Muscle layer of colon (tissue), 2 donors: ENCODE measurements around the gene THADA.

Source experiments
- H3K27ac ChIP-seq: one replicate; pipeline ENCODE4 v1.7.0; 2013; ENCODE audit warnings: low read depth, mild to moderate bottlenecking, low read length, moderate library complexity
- H3K27me3 ChIP-seq, 2 donors: one replicate each; pipeline ENCODE4 v1.7.0; 2013; ENCODE audit warnings: low read length in 2 of 2, mild to moderate bottlenecking in 2 of 2; ENCODE audit not compliant: insufficient read depth in 2 of 2, control insufficient read depth in 1 of 2
- H3K36me3 ChIP-seq: one replicate; pipeline ENCODE4 v1.7.0; 2013; ENCODE audit warnings: mild to moderate bottlenecking, low read length; ENCODE audit not compliant: insufficient read depth
- H3K4me1 ChIP-seq: one replicate; pipeline ENCODE4 v1.7.0; 2013; ENCODE audit warnings: mild to moderate bottlenecking, low read length; ENCODE audit not compliant: insufficient read depth
- H3K4me3 ChIP-seq, 2 donors: one replicate each; pipeline ENCODE4 v1.7.0; 2013; ENCODE audit warnings: low read length in 2 of 2, low read depth in 1 of 2, mild to moderate bottlenecking in 1 of 2, moderate library complexity in 1 of 2
- H3K9ac ChIP-seq: one replicate; pipeline ENCODE4 v1.7.0; 2013; ENCODE audit warnings: low read length
- H3K9me3 ChIP-seq: one replicate; pipeline ENCODE4 v1.7.0; 2013; ENCODE audit warnings: mild to moderate bottlenecking, low read length
- donor health status: abdominal sarcoma.
- donor health status: Adenocarcinoma of cecum.

Gene THADA

DNA sequence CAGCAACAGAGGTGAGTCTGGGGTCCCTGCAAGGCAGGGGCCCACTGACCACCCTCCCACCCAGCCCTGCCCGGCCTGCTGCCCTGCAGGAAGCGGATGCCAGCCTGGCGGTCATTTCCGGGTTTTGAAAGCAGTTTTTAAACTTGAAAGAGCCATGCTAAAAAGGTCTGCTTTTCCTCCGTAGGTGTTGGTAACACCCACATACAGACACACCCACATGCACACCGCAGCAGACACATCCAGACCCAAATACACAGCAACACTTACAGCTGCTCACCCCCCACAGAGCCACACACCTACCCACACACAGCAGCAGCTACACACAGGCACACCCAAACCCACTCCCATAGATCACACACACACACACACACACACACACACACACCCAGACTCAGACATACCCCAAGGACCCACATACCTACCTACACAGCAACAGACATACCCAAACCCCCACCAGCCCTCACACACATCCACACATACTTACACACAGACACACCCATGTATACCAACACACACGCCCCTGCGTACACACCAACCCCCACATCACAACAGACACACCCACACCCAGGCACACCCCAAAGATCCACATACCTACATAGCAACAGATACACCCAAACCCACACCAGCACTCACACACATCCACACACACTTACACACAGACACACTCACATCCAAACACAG, 377.0 kb downstream of the THADA start:
- H3K36me3 ChIP-seq, result peaks cover 17% of the 10 kb centered on the region
- no peaks in the 10 kb centered on the region for H3K27me3 ChIP-seq
- peak overlapping the region; percentile 100 for H3K27ac ChIP-seq
- H3K9ac ChIP-seq, result peak overlapping the region; percentile 45
- H3K4me3 ChIP-seq, result peak overlapping the region; percentile 8 to 89
- H3K4me1 ChIP-seq, result peaks cover 55% of the 10 kb centered on the region
- H3K9me3 ChIP-seq, result no peaks in the 10 kb centered on the region

DNA sequence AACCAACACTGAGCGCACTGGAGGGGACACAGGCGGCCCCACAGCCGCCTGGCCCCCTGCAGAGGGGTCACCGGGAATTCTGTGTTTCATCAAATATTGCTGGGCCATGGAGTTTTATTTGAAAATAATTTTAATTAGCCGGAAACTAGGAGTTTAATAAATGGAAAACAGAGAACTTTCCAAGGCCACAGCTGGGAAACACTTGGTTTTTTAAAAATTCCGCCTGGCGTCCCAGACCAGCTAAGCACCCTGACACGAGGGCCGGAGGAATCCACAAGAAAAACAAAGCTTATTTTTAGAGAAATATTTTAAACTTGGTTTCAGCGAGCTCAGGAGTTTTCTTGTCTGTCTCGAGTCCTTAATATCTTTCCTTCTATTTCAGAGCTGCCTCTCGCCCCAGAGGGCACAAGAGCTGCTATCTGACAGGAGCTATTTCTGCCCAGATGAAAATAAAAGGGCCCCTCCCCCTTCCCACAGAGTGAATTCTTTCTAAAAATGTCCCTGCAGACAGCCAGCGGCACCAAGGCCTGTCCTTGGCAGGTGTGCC, 377.6 kb downstream of the THADA start:
- H3K9ac ChIP-seq, result peak overlapping the region; percentile 40
- H3K4me1 ChIP-seq, result peaks cover 55% of the 10 kb centered on the region

DNA sequence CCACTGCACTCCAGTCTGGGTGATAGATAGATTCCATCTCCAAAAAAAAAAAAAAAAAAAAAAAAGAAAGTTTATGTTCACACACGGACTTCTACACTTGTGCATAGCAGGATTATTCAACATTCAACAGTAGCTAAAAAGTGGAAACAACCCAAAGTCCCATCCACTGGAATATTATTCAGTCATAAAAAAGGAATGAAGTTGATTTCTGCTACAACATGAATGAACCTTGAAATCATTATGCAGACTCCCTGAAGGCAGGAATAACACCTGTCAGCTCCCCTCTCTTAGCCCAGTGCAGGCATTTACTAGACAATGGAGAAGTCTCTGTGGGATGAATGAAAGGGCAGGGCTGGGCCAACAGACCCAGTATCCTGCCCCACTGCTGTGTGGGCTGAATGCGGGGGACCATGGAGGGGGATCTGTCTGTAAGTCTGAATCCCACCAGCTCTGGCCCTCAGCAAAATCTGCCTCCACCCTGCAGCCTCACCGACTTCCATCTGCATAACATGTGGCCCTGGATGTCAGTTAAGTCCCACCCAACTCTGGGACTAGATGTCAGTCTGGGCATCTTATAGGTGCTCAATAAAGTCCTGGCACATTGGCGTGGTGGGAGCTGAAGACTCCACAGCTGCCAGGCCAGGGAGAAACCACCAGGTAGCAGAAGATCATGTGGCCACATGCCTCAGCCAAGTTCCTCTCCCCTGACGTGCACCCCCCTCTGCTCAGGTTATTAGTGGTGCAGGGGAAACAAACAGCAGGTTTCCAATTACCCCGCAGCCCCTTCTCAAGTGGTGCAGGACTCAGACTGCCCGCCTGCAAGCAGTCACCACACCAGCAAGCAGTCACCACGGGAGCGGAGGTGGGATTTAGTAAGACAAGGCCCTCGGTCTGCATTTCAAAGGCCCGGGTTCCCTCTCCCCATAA, 378.3 kb downstream of the THADA start:
- Histone ChIP-seq H3K4me3 (no peak overlapping the region), H3K27ac (peak overlapping the region; percentile 100), H3K9ac (peak overlapping the region; percentile 40), H3K9me3 (no peaks in the 10 kb centered on the region), H3K4me1 (peaks cover 49% of the 10 kb centered on the region), H3K36me3 (peaks cover 6% of the 10 kb centered on the region), H3K27me3 (no peaks in the 10 kb centered on the region)

More for the DNA sequence above, 377.6 kb downstream of the THADA start:
- H3K27ac ChIP-seq, result peak overlapping the region; percentile 100
- H3K9me3 ChIP-seq, result no peaks in the 10 kb centered on the region
- no peaks in the 10 kb centered on the region for H3K27me3 ChIP-seq
- peak overlapping the region in 1 of 2 donors; percentile 89 for H3K4me3 ChIP-seq
- peaks cover 11% of the 10 kb centered on the region for H3K36me3 ChIP-seq

- no peaks in the 10 kb centered on the region for H3K27me3 ChIP-seq
- peaks cover 40% of the 10 kb centered on the region for H3K4me1 ChIP-seq
- no peak overlapping the region for H3K27ac ChIP-seq
- H3K9me3 ChIP-seq, result no peaks in the 10 kb centered on the region
- no peak overlapping the region for H3K9ac ChIP-seq
- H3K36me3 ChIP-seq, result no peaks in the 10 kb centered on the region
- H3K4me3 ChIP-seq, result no peak overlapping the region
These were observed 379.2 kb downstream of the THADA start for GRCh38 chr2:43216629-43217028.

DNA sequence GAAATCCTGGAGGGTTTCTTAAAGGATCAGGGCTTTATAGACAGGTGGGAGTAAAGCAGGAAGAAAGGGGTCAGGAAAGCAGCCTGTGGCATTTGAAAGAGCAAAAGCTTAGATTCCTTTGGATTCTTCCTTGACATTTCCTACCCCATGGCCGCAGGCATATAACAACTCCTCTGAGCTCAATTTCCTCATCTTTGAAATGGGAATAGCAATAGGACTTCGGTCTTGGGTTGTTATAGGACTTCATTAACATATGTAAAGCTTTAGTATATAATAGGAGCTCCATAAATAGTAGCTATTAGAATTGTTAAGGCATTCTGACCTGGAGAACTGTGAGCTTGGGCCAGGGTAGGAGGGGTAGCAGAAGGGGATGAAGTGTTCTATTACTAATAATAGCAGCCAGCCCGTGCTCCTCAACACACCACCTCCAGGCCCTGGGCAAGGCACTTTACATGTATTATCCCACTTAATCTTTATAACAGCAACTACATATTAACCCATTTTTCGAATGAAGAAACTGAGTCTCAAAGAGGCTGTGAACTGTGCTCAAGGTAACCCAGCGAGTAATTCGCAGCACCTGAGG, 380.1 kb downstream of the THADA start:
- Histone ChIP-seq H3K27ac (no peak overlapping the region), H3K27me3 (no peaks in the 10 kb centered on the region), H3K36me3 (no peaks in the 10 kb centered on the region), H3K9ac (no peak overlapping the region), H3K9me3 (no peaks in the 10 kb centered on the region), H3K4me3 (no peak overlapping the region), H3K4me1 (peaks cover 34% of the 10 kb centered on the region)

- Histone ChIP-seq H3K4me3 (no peak overlapping the region), H3K36me3 (no peaks in the 10 kb centered on the region), H3K9me3 (no peaks in the 10 kb centered on the region), H3K9ac (no peak overlapping the region), H3K4me1 (peaks cover 30% of the 10 kb centered on the region), H3K27ac (no peak overlapping the region), H3K27me3 (no peaks in the 10 kb centered on the region)
These were observed 381.6 kb downstream of the THADA start for GRCh38 chr2:43214253-43214652.

GRCh38 chr2:43212931-43213330, 382.9 kb downstream of the THADA start:
- no peaks in the 10 kb centered on the region for H3K36me3 ChIP-seq

DNA sequence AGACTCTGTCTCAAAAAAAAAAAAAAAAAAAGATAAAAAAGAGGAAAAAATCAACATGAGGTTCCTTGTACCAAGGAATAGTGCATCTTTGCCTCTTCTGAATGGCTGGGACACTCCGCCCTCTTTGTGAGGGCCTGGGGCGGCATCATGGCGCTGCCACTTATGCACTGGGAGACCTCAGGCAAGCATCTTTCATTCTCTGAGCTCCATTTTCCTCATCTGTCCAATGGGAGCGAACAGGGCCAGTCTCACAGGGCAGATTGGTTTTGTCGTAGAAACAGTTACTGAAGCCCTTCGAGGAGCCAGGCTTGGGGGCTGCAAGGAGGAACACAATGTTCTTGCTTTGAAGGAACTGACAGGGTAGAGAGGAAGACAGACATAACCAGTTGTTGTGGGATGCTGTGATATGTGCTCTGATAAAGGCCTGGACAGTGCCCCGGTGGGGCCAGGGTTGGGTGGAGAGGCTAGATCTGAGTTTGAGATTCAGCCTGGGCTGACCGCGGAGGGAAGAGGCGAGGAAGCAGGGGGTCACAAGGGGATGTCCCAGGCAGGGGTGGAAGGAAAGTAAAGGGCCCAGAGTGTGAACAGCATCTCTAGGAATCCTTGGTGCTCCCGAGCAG, 383.5 kb downstream of the THADA start:
- Histone ChIP-seq H3K27me3 (no peaks in the 10 kb centered on the region), H3K4me1 (peaks cover 10% of the 10 kb centered on the region), H3K9me3 (no peaks in the 10 kb centered on the region), H3K4me3 (no peak overlapping the region), H3K36me3 (no peaks in the 10 kb centered on the region), H3K27ac (no peak overlapping the region), H3K9ac (no peak overlapping the region)

More at GRCh38 chr2:43212931-43213330, 382.9 kb downstream of the THADA start:
- H3K9me3 ChIP-seq, result no peaks in the 10 kb centered on the region
- no peak overlapping the region for H3K4me3 ChIP-seq
- H3K9ac ChIP-seq, result no peak overlapping the region
- H3K27ac ChIP-seq, result no peak overlapping the region
- H3K4me1 ChIP-seq, result peaks cover 16% of the 10 kb centered on the region
- no peaks in the 10 kb centered on the region for H3K27me3 ChIP-seq

DNA sequence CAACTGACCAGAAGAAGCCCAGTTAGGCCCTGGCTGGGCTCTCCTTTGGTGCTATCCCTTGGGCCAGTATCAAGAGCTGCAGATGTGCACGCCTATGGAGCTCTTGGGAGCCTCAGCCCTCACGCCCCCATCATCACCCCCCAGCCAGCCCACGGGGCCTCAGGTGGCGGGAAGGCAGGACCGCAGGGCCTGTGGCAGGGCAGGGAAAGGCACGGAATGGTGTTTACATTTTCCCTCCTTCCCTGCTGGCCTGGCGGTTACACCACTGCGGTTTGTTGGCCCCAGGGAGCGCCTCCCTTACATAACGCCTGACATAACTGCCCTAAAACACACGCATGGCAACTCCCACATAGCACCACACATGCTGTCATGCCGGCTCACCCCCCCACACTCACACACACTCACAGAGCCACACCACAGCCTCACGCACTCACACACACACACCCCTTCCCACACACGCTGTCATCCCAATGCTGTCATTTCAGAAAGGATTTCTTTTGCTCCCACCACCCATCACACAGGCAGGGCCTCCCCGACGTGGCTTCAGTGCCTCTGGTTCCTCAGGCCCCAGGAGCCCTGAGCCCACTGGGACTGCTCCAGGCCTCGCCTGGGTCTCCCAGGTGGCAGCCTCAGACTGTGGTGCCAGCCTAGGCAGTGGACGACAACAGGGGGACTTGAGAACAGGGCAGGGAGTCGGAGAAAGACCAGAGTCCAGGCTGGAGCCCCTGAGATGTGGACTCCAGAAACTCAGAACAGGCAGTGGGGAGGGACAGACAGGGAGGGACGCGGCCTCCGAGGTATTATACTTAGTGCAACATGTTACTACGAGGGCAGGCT, 385.2 kb downstream of the THADA start:
- peak overlapping the region in 1 of 2 donors; percentile 16 for H3K4me3 ChIP-seq
- H3K9ac ChIP-seq, result no peak overlapping the region
- H3K9me3 ChIP-seq, result no peaks in the 10 kb centered on the region
- H3K4me1 ChIP-seq, result peaks cover 10% of the 10 kb centered on the region
- H3K36me3 ChIP-seq, result no peaks in the 10 kb centered on the region
- peak overlapping the region; percentile 47 for H3K27ac ChIP-seq
- no peaks in the 10 kb centered on the region for H3K27me3 ChIP-seq

GRCh38 chr2:43210125-43210466, 385.7 kb downstream of the THADA start:
- H3K36me3 ChIP-seq, result no peaks in the 10 kb centered on the region
- no peak overlapping the region for H3K27ac ChIP-seq
- no peak overlapping the region for H3K9ac ChIP-seq
- no peaks in the 10 kb centered on the region for H3K9me3 ChIP-seq
- peaks cover 10% of the 10 kb centered on the region for H3K4me1 ChIP-seq
- H3K27me3 ChIP-seq, result no peaks in the 10 kb centered on the region
- peak overlapping the region in 1 of 2 donors; percentile 16 for H3K4me3 ChIP-seq
